Activated CD4-positive, alpha-beta T cell treated with anti-CD3 and anti-CD28 coated beads for 48 hours (primary cell): ENCODE measurements around the gene B4GAT1.
"Not testable (repeated sequence)": the region's sequence is repeated elsewhere in the genome, so short reads cannot be mapped to it uniquely, and the experiment has no call there.

Experiments used
- DNase-seq: peaks from one replicate; pipeline ENCODE4 v3.0.0-alpha.2; 2020

Gene B4GAT1

DNA sequence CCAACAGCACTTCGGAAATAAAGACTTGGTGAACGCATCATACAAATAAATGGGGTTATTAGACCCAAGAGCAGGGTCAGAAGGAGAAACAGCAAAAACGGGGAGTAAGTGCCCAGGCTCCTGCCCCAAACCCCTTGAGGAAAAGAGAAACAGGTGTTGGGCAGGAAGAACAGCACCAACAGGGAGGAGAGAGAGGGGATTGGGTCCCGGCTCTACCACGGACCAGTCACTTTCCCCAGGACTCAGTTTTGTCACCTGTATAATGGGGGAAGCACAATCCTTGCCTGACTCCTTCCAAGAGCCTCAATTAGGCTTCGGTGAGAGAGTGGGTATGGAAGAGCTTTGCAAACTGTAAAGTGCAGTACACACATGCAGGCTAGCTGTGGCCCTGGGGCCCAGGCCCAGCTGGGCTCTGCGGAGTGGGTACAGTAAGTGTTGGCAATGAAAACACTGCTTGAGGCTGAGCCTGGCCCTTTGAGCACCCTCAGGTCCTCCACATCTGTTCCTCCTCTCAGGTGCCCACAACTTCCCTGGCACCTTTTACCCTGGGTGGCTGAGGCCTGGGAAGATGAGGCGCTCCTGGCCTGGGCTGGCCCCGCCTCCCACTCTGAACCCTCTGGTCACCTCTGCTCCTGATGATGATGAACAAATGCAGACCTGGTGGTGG, 15.2 kb upstream of the B4GAT1 start:
- DNase-seq: no peak

DNA sequence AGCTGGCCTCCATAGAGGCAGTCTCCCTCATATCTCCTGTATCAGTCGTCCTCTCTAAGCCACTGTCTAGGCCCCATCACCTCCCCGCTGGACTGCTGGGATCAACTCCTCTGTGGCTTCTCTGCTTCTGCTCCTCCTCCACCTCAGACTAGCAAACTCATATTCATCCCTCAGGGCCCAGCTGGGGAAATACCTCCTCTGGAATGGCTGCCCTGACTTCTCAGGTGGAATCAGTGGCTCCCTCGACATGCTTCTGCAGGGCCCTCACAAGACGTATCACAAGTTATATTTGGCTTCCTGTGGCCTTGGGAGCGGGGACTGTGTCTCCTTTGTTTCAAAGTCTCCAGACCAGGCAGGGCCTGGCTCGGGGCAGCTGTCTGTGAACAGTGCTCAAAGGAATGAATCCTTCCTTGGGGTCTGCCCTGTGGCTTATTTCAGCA, 14.1 kb upstream of the B4GAT1 start:
- DNase-seq: no peak

DNA sequence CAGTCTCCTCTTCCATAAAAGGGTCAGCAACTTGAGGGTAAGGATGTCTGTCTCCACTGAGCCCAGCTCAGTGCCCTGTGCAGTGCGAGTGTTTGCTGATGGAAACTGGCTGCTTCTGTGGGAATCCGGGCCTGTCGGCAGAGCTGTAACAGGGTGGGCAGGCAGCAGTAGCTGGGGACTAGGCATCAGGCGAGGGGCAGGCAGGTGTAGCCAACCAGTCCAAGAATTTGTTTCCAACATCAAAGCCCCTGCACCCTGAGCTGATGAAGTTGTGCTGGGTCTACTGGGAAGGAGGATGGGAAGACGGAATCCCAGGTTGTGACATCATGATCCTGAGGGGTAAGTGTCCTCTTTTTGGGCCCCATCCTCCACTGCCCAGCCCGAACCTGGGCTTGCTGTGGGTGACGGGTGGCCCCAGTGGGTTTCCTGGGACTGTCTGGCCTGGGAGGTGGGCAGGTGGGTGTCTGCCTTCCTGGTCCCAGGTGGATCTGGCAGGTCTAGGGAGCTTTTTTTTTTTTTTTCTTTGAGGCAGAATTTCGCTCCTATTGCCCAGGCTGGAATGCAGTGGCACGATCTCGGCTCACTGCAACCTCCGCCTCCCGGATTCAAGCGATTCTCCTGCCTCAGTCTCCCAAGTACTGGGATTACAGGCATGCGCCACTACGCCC, 13.1 kb upstream of the B4GAT1 start:
- DNase-seq: no peak

DNA sequence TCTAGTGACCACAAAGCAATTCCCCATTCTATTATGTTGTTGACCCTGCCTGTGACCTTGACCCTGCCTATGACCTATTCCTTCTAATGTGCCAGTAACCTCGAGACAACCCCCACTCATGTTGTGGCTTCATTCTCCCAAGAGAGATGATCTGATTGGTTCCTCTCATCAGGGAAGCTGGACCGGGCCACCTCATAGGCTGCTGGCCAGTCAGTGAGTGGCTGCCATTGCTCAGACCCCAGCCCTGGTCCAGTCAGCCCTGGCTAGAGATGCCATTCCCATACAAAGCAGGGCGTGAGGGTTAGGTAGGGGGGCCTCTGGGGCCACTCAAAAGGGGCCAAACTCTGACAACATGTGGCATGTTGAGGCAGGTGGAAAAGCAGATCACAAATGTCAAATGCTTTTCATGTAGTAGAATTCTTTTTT, 12.2 kb upstream of the B4GAT1 start:
- no peak for DNase-seq

DNA sequence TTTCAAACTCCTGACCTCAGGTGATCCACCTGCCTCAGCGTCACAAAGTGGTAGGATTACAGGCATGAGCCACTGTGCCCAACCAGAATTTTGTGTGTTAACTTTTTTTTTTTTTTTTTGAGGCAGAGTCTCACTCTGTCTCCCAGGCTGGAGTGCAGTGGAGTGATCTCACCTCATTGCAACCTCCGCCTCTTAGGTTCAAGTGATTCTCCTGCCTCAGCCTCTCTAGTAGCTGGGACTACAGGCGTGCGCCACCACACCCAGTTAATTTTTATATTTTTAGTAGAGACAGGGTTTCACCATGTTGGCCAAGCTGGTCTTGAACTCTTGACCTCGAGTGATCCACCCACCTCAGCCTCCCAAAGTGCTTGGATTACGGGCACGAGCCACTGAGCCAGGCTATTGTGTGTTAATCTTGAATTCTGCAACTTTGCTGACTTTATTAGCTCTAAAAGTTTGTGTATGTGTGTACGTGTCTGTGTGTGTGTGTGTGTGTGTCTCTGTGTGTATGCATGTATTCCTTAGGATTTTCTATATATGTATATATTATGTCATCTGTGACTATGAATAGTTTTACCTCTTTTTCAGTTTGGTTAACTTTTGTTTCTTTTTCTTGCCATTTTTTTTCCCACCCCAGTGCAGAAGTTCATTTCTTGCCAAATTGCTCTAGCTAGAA, 3.3 kb upstream of the B4GAT1 start:
- not testable (repeated sequence) for DNase-seq

DNA sequence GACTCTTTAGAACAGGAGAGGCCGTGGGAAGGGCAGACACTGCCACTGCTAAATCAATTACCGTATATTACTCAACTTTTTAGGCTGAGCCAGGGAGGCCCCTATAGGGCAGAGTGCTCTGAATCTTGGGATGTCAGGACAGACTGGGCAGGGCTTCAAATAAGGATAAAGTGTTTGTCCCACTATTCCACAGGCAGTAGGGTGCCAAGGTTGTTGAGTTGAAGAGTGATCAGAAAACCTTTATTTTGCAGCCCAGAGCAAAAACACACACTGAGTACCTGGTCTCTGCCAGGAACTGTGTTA, 1.6 kb upstream of the B4GAT1 start:
- no peak for DNase-seq

DNA sequence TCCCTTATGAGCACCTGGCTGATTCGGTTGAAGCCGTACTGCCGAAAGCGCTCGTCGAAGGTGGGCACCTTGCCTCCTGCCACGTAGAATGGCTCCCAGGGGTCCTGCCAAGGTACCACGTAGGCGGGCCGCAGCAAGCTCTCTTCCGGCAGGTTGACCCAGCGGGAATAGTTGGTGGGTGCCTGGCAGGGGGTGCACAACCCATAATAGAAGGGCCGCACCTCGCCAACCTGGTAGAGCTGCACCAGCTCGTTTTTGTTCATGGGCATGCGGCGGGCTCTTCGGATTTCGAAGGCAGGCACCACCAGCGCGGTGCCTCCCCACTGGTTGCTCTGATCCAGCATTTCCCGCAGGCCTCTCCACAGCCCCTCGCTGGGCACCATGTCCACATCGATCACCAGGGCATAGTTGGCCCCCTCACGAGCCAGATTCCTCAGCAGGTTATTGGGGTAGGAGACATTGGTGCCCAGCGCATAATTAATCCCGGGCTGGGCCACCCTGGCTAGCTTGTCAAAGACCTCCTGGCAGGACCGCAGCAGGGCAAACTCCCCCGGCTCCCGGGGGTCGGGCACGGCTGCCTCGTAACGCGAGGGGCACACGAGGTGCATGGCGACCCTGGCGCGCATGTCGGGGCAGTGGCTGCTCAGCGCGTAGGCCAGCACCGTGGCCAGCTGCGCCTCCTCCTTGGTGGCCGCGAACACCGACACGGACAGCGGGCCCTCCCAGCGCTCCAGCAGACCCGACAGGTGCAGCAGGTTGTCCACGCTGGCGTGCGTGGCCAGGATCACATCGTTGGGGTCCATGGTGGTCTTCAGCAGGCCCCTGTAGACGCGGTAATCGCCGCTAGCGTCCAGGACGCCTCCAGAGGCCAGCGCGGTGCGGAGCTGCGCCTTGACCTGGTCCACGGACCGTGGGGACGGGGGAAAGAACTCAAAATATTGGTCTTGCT, 679 bp downstream of the B4GAT1 start:
- DNase-seq: no peak

DNA sequence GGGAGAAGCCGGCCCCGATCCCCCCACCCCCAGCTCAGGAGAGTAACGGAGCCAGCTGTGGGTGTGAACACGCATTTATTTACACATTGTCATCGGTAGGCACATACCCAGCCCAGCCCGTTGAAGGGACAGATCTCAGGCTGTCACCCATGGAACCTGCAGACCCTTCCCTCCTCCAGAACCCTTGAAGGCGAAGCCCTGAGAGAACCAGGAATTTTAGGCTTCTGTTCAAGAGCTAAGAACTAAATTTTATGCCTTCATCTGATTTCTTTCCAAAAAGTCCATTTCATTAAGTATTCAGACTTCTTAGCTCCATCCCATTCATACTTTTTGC, 2.1 kb downstream of the B4GAT1 start:
- no peak for DNase-seq

DNA sequence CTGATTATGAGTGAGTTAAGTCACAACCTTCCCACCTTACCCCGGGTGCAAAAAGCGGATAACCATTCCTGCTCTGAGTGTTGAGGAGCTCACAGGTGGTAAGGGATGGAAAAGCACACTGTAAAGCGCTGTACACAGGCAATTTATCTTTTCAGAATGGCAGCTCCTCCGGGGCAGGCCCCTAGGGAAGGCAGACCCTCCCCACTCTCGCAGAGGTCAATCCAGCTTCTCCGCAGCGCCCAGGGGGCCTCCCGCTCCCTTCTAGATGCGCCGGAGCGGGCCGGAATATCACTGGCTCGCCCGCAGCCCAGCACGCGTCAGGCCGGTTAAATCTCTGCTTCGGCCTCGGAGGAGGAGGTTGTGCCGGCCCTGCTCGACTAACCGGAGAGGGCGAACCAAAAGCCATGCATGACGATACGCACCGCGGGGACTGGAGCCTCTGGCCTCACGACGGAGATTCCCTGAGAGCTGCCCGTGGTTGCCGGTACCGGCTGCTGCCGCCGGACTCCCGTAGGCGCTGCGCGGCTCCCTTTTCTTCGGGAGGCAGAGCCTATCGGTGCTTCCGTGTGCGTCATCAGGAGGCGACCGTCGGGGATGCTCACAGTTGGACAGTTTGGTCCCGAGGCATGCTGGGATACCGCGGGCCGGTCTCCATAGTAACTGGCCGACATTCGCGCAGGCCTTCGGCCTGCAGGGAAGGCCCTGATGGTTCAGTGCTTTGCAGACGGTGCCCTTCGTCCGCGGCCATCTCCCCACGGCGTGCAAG, 2.7 kb downstream of the B4GAT1 start, which contains the start of gene BRMS1:
Gene BRMS1 (minus strand): TSS at position 555 of the 766 bp plus-strand sequence. CDS start 2,870 bp downstream, outside the sequence.
- DNase-seq: peak; percentile 98

DNA sequence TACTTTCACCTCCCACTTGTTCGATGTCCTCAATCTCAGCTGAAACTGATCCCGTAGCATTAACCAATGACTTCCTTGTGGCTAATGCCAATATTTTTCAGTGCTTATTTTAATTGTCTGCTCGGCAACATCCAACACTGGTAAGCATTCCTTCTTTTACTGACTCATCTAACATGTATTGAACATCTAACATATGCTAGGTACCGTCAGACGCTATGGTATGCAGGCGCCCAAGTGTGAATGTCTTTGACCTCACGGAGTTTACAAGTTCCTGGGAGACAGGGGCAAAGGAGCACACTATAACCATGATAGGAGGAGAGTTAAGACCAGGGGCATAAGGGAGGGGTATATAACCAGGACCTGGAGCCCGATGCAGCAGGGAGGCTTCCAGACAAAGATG, 4.3 kb downstream of the B4GAT1 start:
- no peak for DNase-seq

DNA sequence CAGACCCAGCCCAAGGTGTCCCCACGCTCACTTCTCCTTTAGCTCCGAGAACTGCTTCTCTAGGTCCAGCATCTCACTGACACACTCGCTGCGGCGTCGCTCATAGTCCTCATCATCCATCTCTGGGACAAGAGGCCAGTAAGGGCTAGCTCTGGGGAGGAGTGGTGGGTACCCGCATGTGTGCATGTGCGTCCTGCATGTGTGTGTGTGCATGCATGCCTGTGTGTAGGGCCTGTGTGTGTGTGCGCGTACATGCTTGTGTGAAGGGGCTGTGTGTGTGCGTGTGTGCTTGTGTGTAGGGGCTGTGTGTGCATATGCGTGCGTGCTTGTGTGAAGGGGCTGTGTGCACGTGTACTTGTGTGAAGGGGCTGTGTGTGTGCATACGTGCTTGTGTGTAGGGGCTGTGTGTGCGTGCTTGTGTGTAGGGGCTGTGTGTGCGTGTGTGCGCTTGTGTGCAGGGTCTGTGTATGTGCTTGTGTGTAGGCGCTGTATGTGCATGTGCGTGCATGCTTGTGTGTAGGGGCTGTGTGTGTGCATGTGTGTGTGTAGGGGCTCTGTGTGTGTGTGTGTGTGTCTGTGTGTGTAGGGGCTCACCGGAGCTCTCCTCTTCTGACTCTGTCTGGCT, 5.8 kb downstream of the B4GAT1 start:
- no peak for DNase-seq

DNA sequence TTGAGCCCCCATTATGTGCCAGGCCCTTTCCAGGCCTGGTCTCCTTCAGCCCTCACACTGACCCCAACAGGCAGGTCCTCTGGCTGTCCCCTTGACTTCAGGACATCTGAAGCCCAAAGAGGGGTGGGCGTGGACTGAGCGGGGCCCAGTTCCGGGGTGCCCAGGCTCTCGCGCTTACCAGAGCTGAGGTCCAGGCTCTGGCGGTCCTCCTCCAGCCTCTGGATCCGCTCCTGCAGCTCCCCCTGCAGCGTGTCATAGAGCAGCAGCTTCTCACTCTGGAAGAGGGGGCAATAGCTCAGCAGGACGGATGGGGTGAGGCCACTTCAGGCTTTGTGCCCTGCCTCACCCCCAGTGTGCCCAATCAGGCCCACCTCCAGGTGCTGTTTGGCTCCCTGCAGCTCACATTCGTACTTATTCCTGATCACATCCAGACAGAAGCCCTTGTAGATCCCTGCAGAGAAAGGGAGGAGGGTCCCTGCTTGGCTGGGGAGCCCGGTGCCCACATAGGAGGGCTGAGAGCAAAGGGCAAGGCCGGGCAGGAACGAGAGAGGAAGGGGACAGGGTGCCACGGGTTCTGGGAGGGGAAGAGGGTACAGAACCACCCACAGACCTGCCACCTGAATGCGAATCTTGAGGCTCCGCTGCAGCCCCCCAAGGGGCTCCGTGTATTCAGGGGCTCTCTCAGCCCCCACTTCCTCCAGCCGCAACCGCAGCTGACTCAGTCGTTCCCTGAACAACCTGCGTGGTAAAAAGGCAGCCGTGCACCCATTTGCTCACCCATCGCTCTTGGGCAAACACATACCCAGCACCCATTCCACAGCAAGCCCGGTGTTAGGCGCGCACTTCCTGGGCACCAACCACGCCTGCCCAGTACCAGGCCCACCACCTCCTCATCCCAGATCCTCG, 6.6 kb downstream of the B4GAT1 start:
- no peak for DNase-seq

DNA sequence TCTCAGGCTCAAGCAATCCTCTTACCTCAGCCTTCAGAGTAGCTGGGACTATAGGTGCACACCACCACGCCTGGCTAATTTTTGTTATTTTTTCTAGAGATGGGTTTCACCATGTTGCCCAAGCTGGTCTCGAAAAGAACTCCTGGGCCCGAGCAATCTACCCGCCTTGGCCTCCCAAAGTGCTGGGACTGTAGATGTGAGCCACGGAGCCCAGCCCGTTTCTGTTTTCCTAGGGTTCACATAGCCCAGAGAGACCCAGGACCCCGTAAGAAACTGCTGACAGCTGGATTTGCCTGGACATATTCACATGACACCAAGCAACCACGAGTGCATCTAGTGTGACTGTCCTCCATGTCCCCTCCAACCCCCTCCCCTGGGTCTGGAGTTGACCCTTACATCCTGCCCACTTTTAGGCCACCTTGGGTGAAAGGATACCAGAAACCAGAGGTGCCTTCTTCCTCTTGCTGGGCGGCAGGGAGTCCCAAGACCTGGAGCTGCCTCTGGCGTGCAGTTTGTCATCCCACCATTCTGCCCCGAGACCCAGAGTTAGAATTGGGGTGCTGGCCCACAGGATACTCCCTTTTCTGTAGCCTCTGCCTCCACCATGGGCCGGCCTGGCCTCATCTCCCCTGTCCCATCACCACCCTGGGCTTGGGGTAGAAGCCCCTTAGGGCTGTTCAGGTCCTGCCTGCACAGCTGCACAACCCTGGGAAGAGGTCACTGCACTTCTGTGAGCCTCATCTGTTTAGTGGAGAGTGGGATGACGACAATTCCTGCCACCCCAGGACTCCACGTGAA, 7.5 kb downstream of the B4GAT1 start:
- no peak for DNase-seq

DNA sequence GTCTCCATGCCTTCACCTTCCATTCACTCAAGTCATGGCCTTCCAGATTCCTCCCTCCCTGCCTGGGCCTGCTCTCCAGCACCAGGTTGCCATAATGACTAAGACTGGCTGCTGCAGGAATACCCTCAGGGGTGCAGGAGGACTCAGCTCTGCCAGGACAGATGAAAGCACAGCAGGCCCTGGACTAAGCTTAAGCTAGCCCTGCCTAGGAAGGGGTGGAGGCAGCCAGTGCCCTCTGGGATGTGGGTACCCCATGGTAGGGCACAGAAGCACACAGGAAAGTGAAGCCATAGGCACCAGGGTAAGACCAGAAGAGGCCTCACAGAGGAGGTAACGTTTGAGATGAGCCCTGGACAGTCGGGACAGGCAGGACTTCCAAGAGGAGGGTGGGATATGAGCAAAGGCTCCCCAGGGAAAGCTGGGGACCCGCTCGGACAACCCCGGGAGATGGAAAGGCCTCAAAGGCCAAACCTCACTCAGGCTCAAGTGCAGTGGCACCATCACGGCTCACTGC, 8.2 kb downstream of the B4GAT1 start:
- DNase-seq: no peak

DNA sequence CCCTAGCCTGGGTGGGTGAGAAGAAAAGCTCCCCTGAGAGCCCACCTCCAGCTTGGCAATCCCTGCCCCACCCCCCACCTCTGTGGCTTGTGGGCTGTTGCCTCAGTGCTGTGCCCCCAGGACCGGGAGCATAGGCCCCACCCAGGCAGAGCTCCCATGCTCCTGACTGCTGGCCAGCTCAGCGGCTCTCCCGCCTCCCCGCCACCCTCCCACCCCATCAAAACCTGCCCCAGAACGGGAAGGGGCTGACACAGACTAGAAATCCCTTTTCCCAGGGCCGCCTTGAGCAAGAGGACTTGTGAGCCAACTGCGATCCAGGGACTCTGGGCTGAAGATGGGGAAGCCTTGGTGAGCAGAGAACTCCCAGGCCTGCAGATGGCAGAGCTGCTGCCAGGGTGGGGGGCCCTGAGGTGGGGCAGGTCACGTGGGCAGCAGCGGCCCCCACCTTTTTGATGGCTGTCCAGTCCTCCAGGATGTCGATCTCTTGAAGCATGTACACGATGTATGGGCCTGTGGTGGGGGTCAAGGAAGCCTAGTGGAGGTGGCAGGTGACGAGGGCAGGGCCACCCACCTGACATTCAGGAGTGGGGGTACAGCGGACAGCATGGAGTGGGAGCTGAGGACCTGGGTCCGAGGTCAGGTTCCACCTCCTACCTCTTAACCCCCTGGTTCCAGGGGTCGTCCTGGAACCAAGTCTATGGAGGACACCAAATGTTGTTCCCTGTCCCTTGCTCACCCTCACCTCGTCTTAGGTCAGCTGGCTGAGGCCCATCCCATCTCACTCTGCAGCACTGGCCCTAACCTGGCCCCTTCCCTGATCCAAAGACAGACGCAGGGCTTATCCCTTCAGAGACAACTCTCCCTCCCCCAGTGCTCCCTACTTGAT, 8.9 kb downstream of the B4GAT1 start:
- no peak for DNase-seq

DNA sequence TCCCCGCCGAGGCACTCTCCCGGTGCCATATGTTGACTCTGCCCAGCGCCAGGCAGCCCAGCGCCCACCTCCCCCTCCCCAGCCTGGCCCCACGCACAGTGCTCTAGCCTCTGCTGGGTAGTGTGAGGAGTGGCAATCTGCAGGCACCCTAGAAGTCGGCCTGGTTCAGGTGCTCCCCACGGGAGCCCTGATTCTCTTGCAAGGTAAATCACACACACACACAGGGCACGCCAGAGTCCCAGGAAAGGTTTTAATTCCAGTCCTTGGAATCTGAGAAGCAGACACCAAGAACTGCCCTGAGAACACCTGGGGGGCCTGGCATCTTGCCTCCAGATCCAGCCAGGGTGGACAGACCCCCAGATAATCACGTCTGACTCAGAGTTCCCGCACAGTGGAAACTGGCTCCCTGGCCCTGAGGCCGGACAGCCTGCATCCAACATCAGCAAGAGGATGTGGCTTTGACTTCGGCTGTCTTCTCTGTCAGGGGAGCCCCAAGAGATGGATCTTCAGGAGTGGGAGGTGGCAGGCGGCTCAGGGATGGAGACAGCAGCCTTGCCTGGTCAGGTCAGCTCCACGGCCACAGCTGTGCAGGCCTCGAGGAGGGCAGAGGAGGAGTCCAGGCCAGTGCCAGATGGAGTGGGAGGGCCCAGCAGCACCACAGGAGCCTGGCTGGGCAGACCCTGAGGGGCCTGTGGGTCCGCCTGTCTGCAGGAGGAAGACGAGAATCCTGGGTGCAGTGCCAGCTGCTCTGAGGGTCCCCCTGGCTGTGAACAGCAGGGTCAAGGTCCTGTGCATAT, 10.1 kb downstream of the B4GAT1 start:
- no peak for DNase-seq

DNA sequence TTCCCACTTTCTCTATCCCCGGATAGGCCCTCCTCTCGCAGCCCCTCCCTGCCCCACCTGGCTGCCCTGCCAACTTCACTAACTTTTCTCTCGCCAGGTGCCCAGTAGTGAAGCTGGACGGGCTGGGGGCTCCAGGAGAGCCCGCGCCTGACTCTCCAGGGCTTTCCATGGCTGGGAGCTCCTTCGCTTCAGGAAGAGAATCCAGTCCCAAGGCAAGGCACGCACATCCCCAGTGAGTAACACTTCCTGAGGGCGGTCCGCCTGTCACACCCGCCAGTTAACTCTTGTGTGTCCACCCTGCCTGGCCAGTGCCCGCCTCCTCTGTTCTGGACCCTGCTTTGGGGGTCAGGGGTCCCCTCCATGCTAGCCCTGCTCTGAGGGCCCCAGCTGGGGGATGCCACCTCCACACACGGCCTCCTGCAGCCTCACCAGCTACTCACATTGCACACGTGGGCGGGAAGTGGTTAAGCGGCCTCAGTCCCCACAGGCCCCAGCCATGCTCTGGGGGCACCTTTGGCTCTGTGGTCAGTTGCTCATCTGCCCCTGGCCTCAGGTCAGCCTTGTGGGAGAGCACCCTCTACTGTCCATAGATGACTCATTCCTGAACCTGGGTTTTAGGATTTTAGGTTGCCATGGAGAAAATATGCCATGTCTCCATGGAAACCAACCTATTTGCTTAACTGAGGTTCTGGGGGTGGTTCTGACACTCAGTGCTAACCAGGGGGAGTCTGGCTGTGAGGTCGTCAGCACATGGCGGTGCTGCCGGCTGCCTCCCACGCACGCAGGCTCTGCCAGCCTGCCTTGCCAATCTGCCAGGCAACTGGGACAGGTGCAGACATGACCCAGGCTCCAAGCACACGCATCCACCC, 11.0 kb downstream of the B4GAT1 start, which contains the start of gene RIN1:
Gene RIN1 (minus strand): TSS at position 201 of the 869 bp plus-strand sequence. CDS start 32 bp downstream, at position 169.
- peak; percentile 76 for DNase-seq
